Progenitor cell of endocrine pancreas (in vitro differentiated cells): Measurements from ENCODE around the gene GABRE. TPM values are rescaled to one million over a fixed set of nuclear protein-coding genes. Genes with fewer than 3 reads are reported as not detected.

Source experiments
- DNase-seq: peaks from one replicate; pipeline ENCODE4 v3.0.0; 2021; ENCODE audit warnings: low spot score; ENCODE audit not compliant: unreplicated experiment
- H3K27ac Mint-ChIP-seq: 2 replicates; pipeline ENCODE4 v1.8.0; 2021; ENCODE audit warnings: mild to moderate bottlenecking, moderate library complexity, mixed read lengths
- H3K27me3 Mint-ChIP-seq: 2 replicates; pipeline ENCODE4 v1.8.0; 2021; ENCODE audit warnings: mixed read lengths
- H3K36me3 Mint-ChIP-seq: 2 replicates; pipeline ENCODE4 v1.8.0; 2022; ENCODE audit warnings: mixed read lengths; ENCODE audit not compliant: insufficient read depth
- H3K4me1 Mint-ChIP-seq: 2 replicates; pipeline ENCODE4 v1.8.0; 2021; ENCODE audit warnings: low read depth, mixed read lengths
- H3K4me3 Mint-ChIP-seq: 2 replicates; pipeline ENCODE4 v1.8.0; 2021; ENCODE audit warnings: low read depth, mild to moderate bottlenecking, moderate library complexity, mixed read lengths
- H3K9me3 Mint-ChIP-seq: 2 replicates; pipeline ENCODE4 v1.8.0; 2021; ENCODE audit warnings: low read depth, mixed read lengths
- CTCF ChIP-seq: fragments of 200-600 bp; sonication (generic); IDR thresholded peaks from one replicate; pipeline ENCODE4 v1.5.0; 2021; ENCODE audit warnings: antibody characterized with exemption, mild to moderate bottlenecking; ENCODE audit not compliant: unreplicated experiment
- total RNA-seq: library from RNA; stranded (reverse); gene quantifications from 2 replicates; pipeline ENCODE4 v1.2.1, GENCODE V29; 2021

Gene GABRE
- total RNA-seq, 1 donor from 2014 or later = 1.5 TPM

- TF ChIP-seq CTCF = no peak
- Mint-ChIP-seq H3K9me3 (peaks cover 16% of the 10 kb centered on the region), H3K4me1 (no peaks in the 10 kb centered on the region), H3K27ac (no peak overlapping the region), H3K36me3 (no peaks in the 10 kb centered on the region), H3K4me3 (peak overlapping the region; percentile 29), H3K27me3 (peaks cover 46% of the 10 kb centered on the region)
- no peak for DNase-seq
These were observed 1.3 kb downstream of the GABRE start for GRCh38 chrX:151973060-151973661.

GRCh38 chrX:151970661-151971060 is 3.8 kb downstream of the GABRE start:
- H3K9me3 Mint-ChIP-seq = peaks cover 16% of the 10 kb centered on the region
- H3K4me3 Mint-ChIP-seq = no peak overlapping the region
- no peak for TF ChIP-seq CTCF
- no peak for DNase-seq
- no peaks in the 10 kb centered on the region for H3K4me1 Mint-ChIP-seq
- peaks cover 25% of the 10 kb centered on the region for H3K27me3 Mint-ChIP-seq
- no peak overlapping the region for H3K27ac Mint-ChIP-seq
- no peaks in the 10 kb centered on the region for H3K36me3 Mint-ChIP-seq

- Mint-ChIP-seq H3K9me3 (peaks cover 19% of the 10 kb centered on the region), H3K27me3 (peaks cover 20% of the 10 kb centered on the region)
These were observed 4.4 kb downstream of the GABRE start for GRCh38 chrX:151970027-151970426.

GRCh38 chrX:151966236-151966635 is 8.2 kb downstream of the GABRE start:
- H3K27ac Mint-ChIP-seq = no peak overlapping the region

More at GRCh38 chrX:151970027-151970426, 4.4 kb downstream of the GABRE start:
- no peaks in the 10 kb centered on the region for H3K36me3 Mint-ChIP-seq
- no peak overlapping the region for H3K27ac Mint-ChIP-seq
- no peaks in the 10 kb centered on the region for H3K4me1 Mint-ChIP-seq
- no peak for DNase-seq
- no peak overlapping the region for H3K4me3 Mint-ChIP-seq
- no peak for TF ChIP-seq CTCF

GRCh38 chrX:151962034-151962433 is 12.4 kb downstream of the GABRE start:
- no peaks in the 10 kb centered on the region for H3K4me1 Mint-ChIP-seq
- H3K4me3 Mint-ChIP-seq = no peak overlapping the region
- TF ChIP-seq CTCF = no peak
- H3K27ac Mint-ChIP-seq = no peak overlapping the region
- no peaks in the 10 kb centered on the region for H3K36me3 Mint-ChIP-seq
- no peak for DNase-seq
- peaks cover 26% of the 10 kb centered on the region for H3K9me3 Mint-ChIP-seq
- H3K27me3 Mint-ChIP-seq = no peaks in the 10 kb centered on the region

More at GRCh38 chrX:151966236-151966635, 8.2 kb downstream of the GABRE start:
- Mint-ChIP-seq H3K36me3 (no peaks in the 10 kb centered on the region), H3K4me3 (no peak overlapping the region), H3K4me1 (no peaks in the 10 kb centered on the region), H3K9me3 (peaks cover 27% of the 10 kb centered on the region), H3K27me3 (no peaks in the 10 kb centered on the region)
- DNase-seq = no peak
- no peak for TF ChIP-seq CTCF
